Measurements from ENCODE around the gene HOXD9.
A peak's percentile ranks its signal among the peaks of the same experiment; 100 is the strongest.

HOXD9 gene

DNA sequence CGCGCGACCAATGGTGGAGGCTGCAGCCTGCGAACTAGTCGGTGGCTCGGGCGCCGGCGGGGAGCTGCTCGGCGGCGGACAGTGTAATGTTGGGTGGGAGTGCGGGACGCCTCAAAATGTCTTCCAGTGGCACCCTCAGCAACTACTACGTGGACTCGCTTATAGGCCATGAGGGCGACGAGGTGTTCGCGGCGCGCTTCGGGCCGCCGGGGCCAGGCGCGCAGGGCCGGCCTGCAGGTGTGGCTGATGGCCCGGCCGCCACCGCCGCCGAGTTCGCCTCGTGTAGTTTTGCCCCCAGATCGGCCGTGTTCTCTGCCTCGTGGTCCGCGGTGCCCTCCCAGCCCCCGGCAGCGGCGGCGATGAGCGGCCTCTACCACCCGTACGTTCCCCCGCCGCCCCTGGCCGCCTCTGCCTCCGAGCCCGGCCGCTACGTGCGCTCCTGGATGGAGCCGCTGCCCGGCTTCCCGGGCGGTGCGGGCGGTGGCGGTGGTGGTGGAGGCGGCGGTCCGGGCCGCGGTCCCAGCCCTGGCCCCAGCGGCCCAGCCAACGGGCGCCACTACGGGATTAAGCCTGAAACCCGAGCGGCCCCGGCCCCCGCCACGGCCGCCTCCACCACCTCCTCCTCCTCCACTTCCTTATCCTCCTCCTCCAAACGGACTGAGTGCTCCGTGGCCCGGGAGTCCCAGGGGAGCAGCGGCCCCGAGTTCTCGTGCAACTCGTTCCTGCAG is at the start of gene HOXD9:
TSS of gene HOXD9 (plus strand) at position 37 of the 728 bp plus-strand sequence. CDS start at position 87, 50 bp downstream.
- DNase-seq (ENCODE audit: low spot score), result peak; percentile 86

DNA sequence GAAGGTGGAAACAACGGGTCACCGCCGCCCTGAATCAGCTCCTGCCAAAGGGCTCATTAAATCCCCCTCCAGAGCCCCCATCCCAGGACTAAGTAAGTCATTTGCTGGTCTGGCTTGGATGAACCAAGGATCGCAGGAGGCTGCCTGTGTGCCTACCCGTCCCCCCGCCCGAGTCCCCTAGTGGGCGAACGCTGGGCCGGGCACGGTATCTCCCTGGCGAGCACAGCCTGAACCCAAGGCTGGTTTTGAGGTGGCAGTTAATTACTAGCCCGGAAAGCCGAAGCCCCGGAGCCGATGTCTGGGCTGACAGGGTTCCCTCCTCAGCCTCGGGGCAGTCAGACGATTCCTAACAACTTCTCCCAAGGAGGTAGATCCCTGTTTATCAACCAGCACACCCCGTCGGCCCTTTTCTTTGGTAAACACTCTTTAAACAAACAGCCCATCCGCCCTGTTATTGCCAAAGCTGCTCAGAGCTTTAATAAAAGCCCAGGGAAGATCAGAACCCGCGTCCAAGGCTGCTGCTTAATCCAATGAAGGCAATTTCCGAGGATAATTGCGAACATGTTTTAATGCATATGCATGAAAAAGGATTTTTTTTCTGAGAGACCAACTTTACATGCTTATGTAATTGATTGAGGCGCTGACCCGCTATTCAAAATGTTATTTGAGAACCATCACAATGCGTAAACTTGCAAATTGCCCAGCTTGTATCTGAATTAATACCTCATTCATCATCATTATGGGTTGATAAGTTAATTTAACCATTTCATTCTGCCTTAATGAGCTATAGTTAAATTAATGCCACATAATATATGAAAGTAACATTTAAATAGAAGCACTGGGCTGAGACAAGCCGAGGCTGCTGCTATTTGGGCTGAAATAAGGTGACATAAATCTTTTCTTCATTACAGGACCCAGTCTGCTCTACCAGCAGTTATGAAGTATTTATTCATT is 49.3 kb upstream of the HOXD9 start:
- DNase-seq (ENCODE audit: low spot score), result no peak

DNA sequence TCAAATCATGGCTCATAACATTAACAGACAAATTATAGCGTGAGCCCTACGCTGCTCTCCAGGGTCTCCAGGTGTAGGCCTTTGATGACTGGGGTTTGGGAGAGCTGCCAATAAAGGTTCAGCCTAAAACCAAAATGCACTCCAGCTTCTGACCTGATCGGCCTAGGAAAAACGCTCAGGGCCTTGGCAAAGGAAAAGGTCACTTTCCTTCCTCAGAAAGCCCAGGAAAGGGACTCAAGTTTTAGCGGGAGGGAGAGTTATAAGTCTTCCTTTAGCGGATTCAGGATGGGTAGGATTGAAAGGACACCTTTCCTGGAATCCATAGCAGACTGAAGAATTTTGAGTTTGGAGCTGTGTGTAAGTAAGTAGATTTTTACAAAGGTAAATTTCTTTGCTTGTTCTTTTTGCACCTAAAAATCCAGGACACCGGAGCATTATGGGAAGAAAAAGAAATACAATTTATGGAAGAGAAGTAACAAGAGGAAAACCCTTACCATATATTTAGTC is 47.5 kb upstream of the HOXD9 start:
- DNase-seq (ENCODE audit: low spot score), result no peak

DNA sequence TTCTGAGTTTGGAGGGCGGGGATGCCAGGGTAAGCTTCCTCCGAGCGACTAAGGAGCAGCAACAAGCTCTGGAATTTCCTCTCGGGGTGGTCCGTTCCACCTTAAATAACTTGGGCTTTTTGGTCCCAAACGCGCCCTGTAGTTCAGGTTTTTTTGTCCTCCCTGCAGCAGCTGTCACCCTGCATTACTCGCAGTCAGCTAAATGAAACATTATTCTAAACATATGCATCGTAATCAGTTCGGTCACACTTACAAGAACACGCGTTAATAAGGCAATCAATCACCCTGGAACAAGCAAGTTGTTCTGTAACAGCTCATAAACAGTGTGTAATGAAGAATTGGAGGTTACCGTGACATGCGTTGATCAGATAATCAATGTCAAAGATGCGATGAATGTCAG is 47.0 kb upstream of the HOXD9 start:
- DNase-seq (ENCODE audit: low spot score), result no peak

DNA sequence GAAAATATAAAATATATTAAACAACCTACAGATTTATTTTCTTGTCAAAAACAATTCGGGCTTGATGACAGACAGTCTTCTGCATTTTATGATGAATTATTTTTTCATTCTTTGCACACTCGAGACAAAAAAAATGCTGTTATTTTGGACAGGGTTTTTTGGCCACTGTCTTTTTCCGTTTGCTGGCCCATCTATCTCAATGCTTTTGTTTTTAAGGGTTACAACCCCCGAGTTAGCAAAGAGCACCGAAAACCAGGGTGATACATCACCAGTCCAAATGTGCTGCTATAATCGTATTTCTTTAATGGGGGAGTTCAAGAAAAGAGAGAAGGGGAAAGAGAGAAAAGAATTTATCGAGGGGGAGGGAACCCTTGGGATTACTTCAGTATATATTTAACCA is 46.5 kb upstream of the HOXD9 start:
- DNase-seq (ENCODE audit: low spot score), result no peak

DNA sequence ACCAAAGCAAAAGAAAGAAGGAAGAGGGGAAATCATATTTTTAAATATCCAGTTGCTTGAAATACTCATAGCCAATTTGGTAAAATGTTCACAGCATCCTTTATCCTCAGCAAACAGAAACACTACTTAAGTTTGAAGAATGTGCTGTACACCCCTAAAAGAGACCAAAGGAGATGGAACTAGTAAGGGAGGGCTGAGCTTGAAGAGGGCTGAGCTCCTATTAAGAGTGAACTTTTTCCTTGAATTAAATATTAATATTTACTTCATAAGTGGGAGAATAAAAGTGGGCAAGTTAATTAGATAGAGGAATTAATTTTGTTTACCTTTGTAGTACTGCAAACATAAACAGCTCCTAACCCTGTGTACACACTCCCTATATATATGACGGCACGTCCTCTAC is 45.7 kb upstream of the HOXD9 start:
- no peak for DNase-seq (ENCODE audit: low spot score)

DNA sequence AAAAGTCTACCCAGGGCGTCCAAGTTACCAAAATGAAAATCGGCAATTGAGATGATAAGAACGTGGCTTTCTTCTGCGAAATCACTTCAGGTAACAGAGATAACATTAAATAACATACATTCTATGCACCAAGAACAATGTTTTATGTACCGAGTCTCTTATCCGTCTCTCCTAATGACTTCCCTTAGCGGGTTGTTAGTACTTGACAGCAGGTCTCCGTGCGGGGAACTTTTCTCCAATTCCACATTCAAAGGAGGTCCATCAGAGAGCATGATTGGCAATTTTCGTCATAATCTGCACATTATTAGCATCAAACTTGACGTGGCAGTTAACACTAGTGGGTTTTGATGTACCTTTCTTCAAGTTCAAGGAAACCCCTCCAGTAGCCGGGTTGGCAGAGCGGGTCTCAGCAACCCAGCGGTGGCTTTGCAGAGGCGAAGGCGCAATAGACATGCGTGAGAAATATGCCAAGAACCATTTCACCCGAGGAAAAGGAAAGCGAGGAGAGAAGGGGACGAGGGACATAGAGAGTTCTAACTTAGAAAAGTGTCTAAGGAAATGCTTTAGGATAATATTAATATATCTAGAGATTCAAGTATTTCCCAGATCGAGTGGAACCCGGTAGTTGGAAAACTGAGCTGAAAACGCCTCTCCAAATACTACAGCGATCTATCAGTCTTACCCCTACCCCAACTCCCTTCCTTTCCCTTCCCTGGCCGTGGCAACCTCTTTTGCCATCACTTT is 43.8 kb upstream of the HOXD9 start:
- DNase-seq (ENCODE audit: low spot score), result no peak

DNA sequence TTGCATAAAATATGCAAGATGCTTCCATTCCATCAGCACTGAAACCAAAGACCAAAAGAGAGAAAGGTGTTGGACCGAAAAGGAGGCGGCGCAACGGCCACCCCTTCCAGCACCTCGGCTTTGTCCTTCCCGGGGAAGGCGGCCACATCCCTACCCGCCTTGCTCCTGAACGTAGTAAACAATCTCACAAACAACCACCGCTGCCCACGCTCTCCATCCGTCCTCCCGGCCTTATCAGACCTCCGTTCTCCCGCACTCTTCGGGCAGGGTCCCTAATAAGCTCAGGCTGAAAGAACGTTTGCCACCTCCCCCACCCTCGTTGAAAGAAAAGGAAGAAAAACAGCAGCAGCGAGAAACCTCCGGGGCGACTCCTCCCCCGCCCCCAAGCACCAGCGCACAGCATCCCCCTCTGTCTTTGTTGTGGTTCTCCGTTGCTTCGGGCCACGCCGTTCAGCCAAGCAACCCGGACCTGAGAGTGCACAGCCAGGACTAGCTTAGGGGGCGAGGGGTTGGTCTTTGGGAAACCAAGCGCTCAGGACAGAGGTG is 43.2 kb upstream of the HOXD9 start:
- DNase-seq (ENCODE audit: low spot score), result no peak

DNA sequence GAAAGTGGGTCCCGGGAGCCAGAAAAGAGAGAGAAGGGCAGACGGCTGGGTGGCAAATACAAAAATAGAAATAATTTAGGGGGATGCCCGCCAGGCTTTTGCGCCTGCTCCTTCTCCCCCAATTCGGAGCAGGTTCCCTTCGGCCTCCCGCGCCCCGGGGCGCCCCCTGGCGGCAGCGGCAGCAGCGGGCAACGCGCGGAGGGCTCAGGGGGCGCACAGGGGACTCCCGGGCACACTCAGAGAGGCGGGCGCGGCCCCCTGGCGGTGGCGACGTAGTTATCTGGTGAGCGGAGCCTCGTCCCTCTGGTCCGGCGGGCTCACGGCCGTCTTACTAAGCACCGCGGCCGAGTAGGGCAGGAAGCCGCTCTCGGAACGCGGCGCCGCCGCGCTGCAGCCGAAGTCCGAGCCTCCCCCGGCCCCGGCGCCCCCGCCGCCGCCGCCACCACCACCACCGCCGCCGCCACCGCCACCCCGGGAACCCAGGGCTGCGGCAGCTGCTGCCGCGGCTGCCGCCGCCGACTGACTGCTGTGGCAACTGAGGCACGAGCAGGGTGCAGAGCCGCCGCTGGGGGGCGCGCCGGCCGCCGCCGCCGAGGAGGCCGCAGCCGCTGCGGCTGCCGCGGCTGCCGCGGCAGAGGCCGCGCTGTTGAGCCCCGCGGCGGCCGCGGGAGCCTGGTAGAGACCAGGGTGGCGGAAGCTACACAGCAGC is 42.5 kb upstream of the HOXD9 start:
- peak; percentile 58 for DNase-seq (ENCODE audit: low spot score)

DNA sequence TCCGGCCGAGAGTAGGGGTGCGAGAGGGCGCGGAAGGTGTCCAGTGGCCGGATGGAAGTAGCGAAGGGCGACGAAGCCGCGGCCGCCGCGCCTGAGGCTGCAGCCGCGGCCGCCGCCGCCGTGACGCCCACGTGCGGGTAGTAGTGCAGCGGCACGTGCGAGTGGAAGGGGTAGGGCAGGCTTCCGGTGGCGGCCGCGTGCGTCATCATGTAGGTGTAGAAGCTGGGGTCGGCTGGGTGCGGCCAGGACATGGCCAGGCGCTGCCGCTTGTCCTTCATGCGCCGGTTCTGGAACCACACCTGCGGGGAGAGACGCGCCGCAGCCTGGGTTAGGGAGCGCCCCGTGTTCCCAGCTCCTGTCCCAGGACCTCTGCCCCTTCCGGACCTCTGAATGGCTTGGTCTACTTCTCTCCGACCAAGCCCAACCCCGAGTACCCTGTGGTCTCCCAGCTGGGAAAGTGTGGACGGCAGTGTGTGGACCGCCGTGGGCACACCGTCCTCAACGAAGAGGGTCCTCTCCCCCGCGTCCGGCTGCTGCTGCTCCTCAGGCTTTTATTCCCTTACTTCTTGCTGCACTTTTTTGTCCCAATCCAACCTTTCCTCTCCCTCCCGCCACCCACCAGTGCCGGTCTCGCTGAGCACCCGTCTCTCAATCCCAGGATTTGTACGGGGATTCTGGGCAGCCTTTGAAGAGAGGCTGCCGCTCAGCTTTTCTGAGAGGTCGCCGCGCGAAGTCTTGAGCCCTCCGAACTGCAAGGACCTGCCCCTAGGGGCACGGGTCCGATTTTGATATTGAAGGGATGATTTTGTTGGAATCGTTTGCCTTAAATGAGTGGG is 41.8 kb upstream of the HOXD9 start:
- DNase-seq (ENCODE audit: low spot score), result no peak

DNA sequence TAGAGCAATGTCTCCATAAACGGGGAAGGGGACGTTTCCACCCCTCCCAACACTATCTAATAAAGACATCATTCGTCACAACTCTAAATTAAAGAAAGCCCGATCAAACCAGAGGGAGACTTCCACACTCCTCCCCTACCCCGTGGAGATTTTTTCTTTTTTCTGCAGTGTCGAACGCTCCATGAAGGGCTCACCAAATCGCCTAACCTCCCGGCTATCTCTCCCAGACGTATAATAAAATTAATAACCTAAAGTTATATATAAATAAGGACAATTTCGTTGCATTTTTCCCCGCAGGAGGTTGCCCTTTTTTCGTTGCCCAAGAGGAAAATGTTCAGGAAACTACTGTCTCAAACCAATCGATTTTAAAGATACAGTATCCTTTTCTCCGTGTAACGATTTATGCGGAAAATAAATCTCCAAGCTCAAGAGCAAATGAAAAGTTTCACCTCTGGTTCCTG is 41.1 kb upstream of the HOXD9 start:
- no peak for DNase-seq (ENCODE audit: low spot score)

DNA sequence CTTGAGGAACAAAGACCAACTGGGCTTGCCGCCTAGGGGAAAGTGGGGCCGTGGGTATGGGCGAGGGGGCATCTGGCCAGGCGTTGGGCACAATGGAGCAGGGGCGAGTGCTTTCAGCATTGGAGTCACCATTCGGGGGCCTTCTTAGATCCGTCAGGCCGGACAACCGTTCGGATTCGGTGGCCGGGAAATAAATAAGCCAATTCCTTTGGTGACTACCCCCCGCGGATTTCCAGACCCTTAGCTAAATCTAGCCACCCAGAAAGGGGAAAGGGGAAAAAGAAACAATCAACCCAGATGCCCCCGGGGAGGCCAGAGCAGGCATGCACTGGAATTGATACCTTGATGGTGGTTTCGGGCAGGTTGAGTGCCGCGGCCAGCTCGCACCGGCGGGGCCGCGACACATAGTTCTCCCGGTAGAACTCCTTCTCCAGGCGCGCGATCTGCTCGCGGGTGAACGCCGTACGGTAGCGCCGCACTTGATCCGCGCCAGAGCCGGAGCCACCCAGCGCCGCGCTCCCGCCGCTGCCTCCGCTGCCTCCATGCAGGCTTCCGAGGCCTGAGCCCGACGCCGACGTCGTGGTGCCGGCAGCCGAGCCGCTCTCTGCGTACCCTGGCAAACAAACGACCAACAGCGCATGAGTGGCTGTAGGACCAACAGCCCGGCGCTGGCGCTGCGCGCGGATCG is 40.5 kb upstream of the HOXD9 start:
- no peak for DNase-seq (ENCODE audit: low spot score)

DNA sequence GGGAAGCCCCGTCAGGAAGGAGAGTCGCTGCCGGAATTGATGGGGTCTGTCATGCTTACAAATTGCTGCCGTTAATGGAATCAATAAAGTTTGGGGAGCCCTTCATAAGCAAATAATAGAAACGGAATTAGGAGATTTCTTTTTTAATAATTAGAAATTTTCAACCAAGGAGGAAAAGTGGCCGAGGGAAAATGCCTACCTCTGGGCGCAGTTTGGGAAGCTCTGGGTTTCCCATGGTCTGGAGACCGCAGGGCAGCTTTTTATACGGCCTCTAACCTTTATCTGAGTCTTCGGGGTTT is 40.0 kb upstream of the HOXD9 start:
- DNase-seq (ENCODE audit: low spot score), result no peak

DNA sequence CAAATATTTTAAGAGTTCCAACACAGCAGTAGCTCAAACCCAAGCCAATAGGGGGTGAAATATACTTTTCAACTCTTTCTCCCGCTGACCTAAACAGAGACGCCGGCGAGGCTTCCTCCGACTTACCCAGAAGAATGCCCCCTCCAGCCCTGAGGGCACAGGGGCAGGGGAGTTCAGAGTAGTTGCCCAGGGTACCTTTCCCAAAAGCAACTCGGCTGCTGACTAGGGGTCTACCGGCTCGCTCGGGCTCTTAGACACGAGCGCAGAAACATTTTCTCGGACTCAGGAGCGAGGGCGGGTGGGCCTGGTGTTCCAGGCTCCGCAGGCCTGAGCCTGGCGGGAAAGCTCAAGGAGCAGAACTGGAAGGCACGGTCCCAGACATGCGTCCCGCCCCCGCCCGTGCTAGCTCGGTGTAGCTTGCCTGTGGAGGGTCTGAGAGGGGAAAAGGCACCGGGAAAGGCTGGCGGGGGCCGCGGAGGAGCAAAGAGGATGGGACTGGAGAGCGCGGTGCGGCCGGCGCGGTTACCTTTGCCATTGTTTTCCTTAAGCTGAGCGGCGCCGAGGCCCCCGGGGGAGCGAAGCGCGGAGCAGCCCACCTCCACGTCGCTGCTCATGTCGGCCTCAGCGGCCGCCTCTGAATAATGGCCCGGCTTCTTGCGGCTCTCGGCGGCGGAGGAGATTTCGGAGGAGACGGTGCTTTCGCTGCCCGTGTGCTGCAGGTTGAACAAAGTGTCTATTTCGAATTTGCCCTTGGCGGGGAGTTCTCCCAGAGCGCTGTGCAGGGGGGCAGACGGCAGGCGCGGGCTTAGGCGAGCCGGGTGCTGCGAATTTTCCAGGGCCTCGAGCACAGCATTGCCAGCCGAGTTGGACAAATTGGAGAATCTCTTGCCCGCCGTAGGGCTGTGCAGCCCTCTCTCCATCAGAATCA is 39.4 kb upstream of the HOXD9 start:
- no peak for DNase-seq (ENCODE audit: low spot score)

DNA sequence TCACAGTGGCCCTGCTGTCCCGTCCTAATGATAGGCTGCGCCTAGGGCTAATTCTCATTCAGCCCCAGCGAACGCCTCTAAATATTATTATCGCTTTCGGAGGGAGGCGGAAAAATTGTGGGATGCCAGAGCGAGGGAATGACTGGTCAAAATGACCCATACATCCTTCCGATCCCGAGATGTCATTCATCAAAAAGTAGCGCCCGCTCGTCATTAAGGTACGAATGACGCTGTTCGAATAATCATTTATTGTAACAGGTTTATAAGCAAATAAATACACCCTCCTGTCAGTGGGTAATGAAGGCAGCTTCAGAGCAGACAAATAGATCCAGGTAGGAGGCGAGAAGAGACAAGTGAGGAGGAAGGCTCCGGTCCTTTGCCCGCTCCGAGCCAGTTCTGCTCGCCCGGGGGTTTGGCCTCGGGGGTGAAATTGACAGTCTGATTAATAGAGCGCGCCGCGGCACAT is 38.7 kb upstream of the HOXD9 start, which contains the start of gene EVX2:
TSS of gene EVX2 (minus strand) at position 167 of the 466 bp plus-strand sequence. CDS start 186 bp downstream, outside the sequence.
- no peak for DNase-seq (ENCODE audit: low spot score)

DNA sequence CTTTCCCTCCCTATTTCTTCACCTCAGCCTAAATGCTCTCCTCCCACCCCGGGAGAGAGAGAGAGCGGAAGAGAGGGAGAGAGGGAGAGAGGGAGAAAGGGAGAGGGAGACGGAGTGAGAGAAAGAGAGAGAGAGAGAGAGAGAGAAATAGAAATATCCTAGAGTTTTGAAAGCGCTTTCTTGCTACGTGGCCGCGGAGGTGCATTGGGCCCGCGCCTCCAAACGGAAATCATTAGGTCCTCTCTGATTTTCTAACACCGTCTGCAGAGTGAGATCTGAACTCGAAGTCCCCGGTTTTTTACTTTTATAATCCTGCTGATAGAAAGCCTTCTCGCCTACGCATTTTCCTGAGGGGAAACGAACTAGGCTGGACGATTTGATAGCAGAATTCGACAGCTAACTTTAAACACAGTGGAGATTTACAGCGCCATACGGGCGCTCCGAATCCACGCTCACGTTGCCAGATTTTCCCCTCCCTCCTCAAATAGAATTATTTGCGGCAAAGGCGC is 37.9 kb upstream of the HOXD9 start:
- no peak for DNase-seq (ENCODE audit: low spot score)

DNA sequence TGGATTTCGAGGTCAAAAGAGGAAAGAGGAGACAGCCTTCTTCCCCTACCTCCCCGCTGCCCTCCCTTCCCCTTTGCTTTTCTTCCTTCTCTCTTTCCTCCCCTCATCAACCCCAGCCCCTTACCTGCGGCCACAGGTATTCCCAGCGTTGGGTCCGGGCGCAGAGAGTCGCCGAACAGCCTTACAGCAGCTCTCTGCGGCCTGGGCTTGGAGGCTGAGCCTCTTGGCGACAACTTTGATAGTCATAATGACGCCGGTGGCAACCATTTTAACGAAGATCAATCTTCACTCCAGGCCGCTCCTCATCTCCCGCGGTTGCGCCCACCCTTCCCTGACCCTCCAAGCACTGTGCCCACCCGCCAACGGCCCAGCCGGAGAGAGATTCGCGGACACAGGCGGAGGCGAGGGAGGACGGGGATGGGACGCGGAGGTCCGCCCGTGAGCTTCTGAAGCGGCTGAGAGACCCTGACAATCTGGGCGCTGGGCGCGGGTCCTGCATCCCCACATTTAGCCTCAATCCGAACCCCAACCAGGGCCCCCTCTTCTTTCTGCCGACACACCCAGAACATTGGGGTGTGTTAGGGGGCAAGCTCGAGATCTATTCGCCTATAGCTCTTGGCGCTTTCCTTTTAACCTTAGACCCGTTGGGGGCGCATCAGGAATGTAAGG is 37.3 kb upstream of the HOXD9 start:
- DNase-seq (ENCODE audit: low spot score), result no peak

Measured in AG08395 (cell line).